ENCODE data around the gene CREBRF.

Gene CREBRF

GRCh38 chr5:173094012-173094661, 38.0 kb downstream of the CREBRF start:
- DNase-seq (ENCODE audit: low spot score) = no peak
- TF ChIP-seq CTCF (IDR thresholded peaks at IDR 0.05; ENCODE audit: extremely low read depth, missing control alignments) = no peak

DNA sequence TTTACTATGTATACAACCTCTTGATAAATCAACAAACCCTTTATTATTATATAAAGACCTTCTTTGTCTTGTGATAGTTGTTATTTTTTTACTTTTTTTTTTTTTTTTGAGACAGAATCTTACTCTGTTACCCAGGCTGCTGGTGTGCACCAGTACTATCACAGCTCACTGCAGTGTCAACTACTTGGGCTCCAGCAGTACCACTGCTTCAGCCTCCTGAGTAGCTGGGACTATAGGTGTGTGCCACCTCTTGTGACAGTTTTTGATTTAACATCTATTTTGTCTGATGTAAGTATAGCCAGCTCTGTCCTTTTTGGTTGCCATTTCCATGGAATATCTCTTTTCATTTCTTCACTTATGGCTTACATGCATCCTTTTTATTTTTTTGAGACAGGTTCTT, 42.6 kb downstream of the CREBRF start:
- TF ChIP-seq CTCF (IDR thresholded peaks at IDR 0.05; ENCODE audit: extremely low read depth, missing control alignments) = no peak
- DNase-seq (ENCODE audit: low spot score) = no peak

- no peak for TF ChIP-seq CTCF (IDR thresholded peaks at IDR 0.05; ENCODE audit: extremely low read depth, missing control alignments)
- DNase-seq (ENCODE audit: low spot score) = no peak
Observed at GRCh38 chr5:173099461-173099860, 43.3 kb downstream of the CREBRF start.

- no peak for DNase-seq (ENCODE audit: low spot score)
- no peak for TF ChIP-seq CTCF (IDR thresholded peaks at IDR 0.05; ENCODE audit: extremely low read depth, missing control alignments)
Observed at GRCh38 chr5:173101245-173101644, 45.1 kb downstream of the CREBRF start.

GRCh38 chr5:173103411-173103810, 47.3 kb downstream of the CREBRF start:
- no peak for TF ChIP-seq CTCF (IDR thresholded peaks at IDR 0.05; ENCODE audit: extremely low read depth, missing control alignments)

GRCh38 chr5:173108914-173109313, 52.8 kb downstream of the CREBRF start:
- no peak for DNase-seq (ENCODE audit: low spot score)
- no peak for TF ChIP-seq CTCF (IDR thresholded peaks at IDR 0.05; ENCODE audit: extremely low read depth, missing control alignments)

More at GRCh38 chr5:173103411-173103810, 47.3 kb downstream of the CREBRF start:
- DNase-seq (ENCODE audit: low spot score) = no peak

DNA sequence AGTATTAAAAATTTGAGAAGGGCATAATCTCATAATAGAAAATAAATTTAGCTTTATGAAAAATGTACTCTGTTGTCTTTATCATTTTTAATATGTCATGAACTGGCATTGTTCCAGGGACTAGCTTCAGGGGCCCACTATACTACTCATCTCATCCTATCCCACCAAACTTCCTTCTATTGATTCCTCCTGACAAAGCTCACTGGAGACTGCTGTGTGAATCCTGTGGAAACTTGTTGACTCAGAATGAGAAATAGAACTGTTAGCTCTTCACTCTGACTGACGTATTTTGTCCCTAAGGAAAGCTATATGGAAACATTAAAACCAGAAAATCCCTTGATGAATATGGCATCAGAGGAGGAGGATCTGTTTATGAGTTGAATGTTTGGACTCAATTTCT, 58.4 kb downstream of the CREBRF start:
- DNase-seq (ENCODE audit: low spot score) = no peak
- no peak for TF ChIP-seq CTCF (IDR thresholded peaks at IDR 0.05; ENCODE audit: extremely low read depth, missing control alignments)

All from GM20000 (cell line).